Measurements from ENCODE around the gene CLEC2L.

- TF ChIP-seq, protein P1, sequence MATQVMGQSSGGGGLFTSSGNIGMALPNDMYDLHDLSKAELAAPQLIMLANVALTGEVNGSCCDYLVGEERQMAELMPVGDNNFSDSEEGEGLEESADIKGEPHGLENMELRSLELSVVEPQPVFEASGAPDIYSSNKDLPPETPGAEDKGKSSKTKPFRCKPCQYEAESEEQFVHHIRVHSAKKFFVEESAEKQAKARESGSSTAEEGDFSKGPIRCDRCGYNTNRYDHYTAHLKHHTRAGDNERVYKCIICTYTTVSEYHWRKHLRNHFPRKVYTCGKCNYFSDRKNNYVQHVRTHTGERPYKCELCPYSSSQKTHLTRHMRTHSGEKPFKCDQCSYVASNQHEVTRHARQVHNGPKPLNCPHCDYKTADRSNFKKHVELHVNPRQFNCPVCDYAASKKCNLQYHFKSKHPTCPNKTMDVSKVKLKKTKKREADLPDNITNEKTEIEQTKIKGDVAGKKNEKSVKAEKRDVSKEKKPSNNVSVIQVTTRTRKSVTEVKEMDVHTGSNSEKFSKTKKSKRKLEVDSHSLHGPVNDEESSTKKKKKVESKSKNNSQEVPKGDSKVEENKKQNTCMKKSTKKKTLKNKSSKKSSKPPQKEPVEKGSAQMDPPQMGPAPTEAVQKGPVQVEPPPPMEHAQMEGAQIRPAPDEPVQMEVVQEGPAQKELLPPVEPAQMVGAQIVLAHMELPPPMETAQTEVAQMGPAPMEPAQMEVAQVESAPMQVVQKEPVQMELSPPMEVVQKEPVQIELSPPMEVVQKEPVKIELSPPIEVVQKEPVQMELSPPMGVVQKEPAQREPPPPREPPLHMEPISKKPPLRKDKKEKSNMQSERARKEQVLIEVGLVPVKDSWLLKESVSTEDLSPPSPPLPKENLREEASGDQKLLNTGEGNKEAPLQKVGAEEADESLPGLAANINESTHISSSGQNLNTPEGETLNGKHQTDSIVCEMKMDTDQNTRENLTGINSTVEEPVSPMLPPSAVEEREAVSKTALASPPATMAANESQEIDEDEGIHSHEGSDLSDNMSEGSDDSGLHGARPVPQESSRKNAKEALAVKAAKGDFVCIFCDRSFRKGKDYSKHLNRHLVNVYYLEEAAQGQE (IDR thresholded peaks at IDR 0.05; ENCODE audit: borderline replicate concordance in 1 of 2, low read depth in 1 of 2, low read length in 2 of 2) = no peak
- TF ChIP-seq SMC3 (IDR thresholded peaks at IDR 0.05; ENCODE audit: low read length) (no peak), NFE2L2 (IDR thresholded peaks at IDR 0.05; ENCODE audit: low read length) (no peak), BRD4 (CRISPR knock-in tag; IDR thresholded peaks at IDR 0.05) (no peak), MAFK (conservative IDR thresholded peaks at IDR 0.05 in 1 of 2, IDR thresholded peaks at IDR 0.05 in 1 of 2; ENCODE audit: low read length in 2 of 2) (no peak), ZNF660 (CRISPR knock-in tag; IDR thresholded peaks at IDR 0.05; ENCODE audit: borderline replicate concordance, low read depth) (no peak), TAF1 (CRISPR knock-in tag; IDR thresholded peaks at IDR 0.05) (no peak), EZH2 (conservative IDR thresholded peaks at IDR 0.05; ENCODE audit: low read depth, low read length) (no peak), POLR2A (IDR thresholded peaks at IDR 0.05; ENCODE audit: insufficient read depth in 1 of 2, low read depth in 2 of 2, low read length in 2 of 2) (no peak), POLR2AphosphoS5 (IDR thresholded peaks at IDR 0.05; ENCODE audit: low read depth, low read length) (no peak)
- TF ChIP-seq, protein P2, sequence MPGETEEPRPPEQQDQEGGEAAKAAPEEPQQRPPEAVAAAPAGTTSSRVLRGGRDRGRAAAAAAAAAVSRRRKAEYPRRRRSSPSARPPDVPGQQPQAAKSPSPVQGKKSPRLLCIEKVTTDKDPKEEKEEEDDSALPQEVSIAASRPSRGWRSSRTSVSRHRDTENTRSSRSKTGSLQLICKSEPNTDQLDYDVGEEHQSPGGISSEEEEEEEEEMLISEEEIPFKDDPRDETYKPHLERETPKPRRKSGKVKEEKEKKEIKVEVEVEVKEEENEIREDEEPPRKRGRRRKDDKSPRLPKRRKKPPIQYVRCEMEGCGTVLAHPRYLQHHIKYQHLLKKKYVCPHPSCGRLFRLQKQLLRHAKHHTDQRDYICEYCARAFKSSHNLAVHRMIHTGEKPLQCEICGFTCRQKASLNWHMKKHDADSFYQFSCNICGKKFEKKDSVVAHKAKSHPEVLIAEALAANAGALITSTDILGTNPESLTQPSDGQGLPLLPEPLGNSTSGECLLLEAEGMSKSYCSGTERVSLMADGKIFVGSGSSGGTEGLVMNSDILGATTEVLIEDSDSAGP (CRISPR knock-in tag; IDR thresholded peaks at IDR 0.05; ENCODE audit: borderline replicate concordance) = no peak
Measured at GRCh38 chr7:139570626-139571025, 47.1 kb downstream of the CLEC2L start.

Data from HepG2 (cell line).